Cardiac fibroblast (primary cell): ENCODE measurements around the gene TRIP13.
"Not testable (repeated sequence)": the region's sequence is repeated elsewhere in the genome, so short reads cannot be mapped to it uniquely, and the experiment has no call there.

Experiments used
- DNase-seq, 2 donors: peaks; one replicate each; pipeline versions ENCODE4 v3.0.0 to v3.0.0-alpha.2; 2010; ENCODE audit warnings: low read depth in 2 of 2
- H3K4me3 ChIP-seq, 2 donors: replicated peaks in 1 of 2; 1 replicate in 1 of 2; 2 replicates in 1 of 2; pipeline ENCODE4 v1.5.1; 2011; ENCODE audit warnings: low read depth in 2 of 2, low read length in 2 of 2, mild to moderate bottlenecking in 2 of 2, moderate library complexity in 1 of 2
- TF ChIP-seq, protein P1 (sequence below): IDR thresholded peaks from one replicate; pipeline ENCODE4 v1.5.1; 2011; ENCODE audit warnings: low read depth, mild to moderate bottlenecking, low read length, inconsistent platforms

TRIP13 gene

DNA sequence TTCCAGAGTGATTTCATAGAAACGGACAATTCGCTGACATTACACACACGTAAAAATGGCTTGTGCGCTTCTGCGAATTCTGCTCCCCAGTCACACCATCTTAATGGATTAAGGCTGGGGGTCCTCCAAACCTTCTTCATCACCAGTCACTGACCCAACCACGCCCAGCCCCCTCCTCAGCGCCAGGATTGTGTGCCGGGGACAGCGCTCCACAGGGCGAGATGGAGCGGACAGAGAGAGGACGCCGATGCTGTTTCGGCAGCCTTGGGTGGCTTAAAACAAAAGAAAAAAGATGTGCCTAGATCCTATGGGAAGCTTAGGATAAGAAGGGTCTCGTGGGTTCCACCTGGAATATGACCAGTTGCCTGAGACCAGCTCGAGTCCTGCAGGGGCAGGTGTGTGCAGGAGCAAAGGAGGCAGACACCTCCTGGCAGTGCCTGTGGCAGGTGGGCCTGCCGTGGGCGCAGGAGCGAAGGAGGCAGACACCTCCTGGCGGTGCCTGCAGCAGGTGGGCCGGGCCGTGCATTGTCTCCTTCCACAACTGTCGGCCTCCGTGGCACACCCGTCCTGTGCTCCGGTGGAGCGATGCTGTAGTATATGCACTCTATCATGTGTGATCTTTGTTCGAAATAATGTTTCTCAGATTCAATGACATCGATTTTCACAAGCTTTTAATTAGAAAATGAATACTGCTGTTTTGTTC, 20.9 kb upstream of the TRIP13 start:
- TF ChIP-seq, protein P1, sequence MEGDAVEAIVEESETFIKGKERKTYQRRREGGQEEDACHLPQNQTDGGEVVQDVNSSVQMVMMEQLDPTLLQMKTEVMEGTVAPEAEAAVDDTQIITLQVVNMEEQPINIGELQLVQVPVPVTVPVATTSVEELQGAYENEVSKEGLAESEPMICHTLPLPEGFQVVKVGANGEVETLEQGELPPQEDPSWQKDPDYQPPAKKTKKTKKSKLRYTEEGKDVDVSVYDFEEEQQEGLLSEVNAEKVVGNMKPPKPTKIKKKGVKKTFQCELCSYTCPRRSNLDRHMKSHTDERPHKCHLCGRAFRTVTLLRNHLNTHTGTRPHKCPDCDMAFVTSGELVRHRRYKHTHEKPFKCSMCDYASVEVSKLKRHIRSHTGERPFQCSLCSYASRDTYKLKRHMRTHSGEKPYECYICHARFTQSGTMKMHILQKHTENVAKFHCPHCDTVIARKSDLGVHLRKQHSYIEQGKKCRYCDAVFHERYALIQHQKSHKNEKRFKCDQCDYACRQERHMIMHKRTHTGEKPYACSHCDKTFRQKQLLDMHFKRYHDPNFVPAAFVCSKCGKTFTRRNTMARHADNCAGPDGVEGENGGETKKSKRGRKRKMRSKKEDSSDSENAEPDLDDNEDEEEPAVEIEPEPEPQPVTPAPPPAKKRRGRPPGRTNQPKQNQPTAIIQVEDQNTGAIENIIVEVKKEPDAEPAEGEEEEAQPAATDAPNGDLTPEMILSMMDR = no peak
- H3K4me3 ChIP-seq = no peak overlapping the region

DNA sequence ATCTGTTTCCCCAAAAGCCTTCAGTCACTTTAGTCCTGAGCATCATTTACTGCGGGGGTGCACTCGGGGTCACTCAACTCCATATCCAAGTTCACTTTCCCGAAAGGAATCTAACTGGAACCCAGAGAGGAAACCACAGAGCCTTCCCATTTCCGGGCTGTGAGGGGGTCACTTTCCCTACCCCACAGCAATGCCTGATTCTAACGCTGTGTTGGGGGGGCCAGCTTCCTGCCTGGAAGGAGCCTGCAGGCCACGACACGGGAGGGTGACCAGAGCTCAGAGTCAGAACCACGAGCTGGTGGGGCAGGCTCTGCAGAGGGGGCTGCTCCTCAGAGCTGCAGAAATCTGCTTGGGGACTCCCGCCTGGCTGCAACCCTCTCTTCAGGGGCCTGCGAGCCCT, 20.4 kb upstream of the TRIP13 start:
- TF ChIP-seq, protein P1 = no peak
- DNase-seq = no peak
- no peak overlapping the region for H3K4me3 ChIP-seq

More for the DNA sequence above, 20.9 kb upstream of the TRIP13 start:
- no peak for DNase-seq

- no peak for DNase-seq
- H3K4me3 ChIP-seq = no peak overlapping the region
- TF ChIP-seq, protein P1 = no peak
These were observed 19.4 kb upstream of the TRIP13 start for GRCh38 chr5:873328-873727.

DNA sequence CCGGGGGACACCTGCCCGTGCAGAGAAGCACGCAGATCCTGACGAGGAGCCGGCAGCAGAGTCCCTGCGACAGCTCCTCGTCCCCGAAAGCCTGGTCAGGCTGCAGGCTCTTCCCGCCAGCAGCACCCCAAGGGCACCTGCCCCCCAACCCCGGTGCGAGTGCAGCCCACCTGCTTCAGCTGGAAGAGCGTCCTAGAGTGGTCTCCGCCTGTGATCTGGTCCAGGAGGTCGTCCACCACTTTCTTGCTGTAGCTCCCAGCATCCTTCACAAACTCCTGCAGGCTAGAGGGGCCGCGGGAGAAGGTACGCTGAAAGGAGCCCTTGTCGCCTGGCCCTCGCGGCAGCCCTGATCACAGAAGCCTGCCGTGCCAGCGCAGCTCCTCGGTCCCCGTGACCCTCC, 16.8 kb upstream of the TRIP13 start:
- no peak for DNase-seq
- TF ChIP-seq, protein P1 = no peak
- no peak overlapping the region for H3K4me3 ChIP-seq

DNA sequence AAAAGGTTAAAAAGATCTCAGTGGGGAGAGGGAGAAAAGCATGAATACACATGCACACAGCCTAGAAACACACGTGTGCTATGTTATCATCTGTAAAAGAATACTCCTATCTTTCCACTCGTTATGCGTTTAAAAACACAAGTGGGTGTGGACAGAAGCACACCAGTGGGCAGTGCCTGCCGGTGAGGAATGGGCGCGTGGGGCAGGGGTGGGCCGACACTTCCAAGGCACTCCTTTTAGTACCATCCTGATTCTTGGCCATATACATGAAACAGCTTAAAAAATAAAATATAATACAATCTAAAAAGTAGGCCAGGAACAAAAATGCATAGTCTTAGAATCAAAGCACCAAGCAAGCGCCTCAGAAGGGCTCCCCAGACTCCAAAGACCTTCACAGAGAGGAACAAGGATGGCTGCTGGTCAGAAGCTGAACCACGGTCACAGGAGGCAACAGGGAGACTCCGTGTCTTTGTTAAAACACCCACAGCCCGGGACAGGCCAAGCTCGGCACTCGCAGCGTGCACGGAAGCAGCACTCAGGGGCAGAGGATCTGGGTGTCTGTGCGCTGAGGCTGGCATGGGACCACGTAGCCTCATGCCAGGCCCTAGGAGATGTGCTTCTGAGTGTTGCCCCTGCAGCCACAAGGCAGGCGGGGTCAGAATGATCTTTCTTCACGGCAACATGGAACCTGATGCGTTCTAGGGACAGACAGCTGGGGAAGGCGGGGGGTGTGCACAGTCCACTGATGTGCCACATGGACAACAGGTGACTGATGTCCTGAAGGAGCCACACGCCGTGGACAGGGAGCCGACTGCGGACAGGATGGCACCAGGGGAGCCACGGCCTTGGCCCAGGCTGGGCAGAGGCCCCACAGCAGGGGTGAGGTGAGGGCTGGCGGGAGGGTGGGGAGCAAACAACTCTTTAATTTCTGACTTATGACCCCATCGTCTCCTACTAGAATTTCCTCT, 16.0 kb upstream of the TRIP13 start:
- TF ChIP-seq, protein P1 = no peak
- no peak overlapping the region for H3K4me3 ChIP-seq
- DNase-seq = no peak

GRCh38 chr5:878125-878524, 14.6 kb upstream of the TRIP13 start:
- TF ChIP-seq, protein P1 = no peak
- DNase-seq = no peak
- no peak overlapping the region for H3K4me3 ChIP-seq

DNA sequence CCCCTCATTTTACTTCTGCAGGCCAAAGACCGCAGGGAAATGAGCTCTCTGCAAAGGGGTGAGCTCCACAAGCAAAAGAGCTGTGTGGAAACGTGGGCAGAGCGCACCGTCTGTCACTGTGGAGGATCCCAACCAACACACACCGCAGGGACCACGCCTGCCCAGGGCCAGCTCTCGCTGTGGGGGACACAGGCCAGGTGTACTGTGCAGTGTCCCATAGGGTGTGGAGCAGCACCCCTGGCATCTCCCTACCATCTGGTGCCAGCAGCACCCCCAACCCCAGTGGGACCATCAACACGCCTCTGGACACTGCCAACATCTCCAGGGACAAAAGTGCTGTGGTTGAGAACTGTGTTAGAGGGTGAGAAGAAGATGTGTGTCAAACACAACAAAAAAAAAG, 14.0 kb upstream of the TRIP13 start:
- H3K4me3 ChIP-seq, DNase-seq: not testable (repeated sequence)
